Measurements from ENCODE around the gene DLGAP3. TPM values are rescaled to one million over a fixed set of nuclear protein-coding genes. Genes with fewer than 3 reads are reported as not detected.

DLGAP3 gene
- total and polyA plus RNA-seq, 12 donors, result 0.07 to 0.35 (median 0.13) TPM; not detected in 6

- peak overlapping the region in 4 of 10 donors; percentile 35 to 85 (median 84) for H3K27ac ChIP-seq
Observed at GRCh38 chr1:34833711-34834110, 95.7 kb downstream of the DLGAP3 start.

GRCh38 chr1:34831721-34832246 is 97.7 kb downstream of the DLGAP3 start:
- ATAC-seq, result no peak
- Histone ChIP-seq H3K4me3 (no peak overlapping the region), H3K27me3 (no peaks in the 10 kb centered on the region), H3K36me3 (peaks cover 0 to 9% (median 0%) of the 10 kb centered on the region in 9 donors), H3K27ac (peak overlapping the region in 6 of 10 donors; percentile 19 to 55 (median 40)), H3K4me1 (peaks cover 0 to 83% (median 21%) of the 10 kb centered on the region in 9 donors), H3K9me3 (no peaks in the 10 kb centered on the region)
- WGBS, 2 donors, result 77 to 78% methylated on average over 6 of the region's 6 CpGs
- TF ChIP-seq CTCF (IDR thresholded peaks at IDR 0.05), result no peak
- intact Hi-C loops (cut with DNase I), result no loop called here
- no peak for DNase-seq

More at GRCh38 chr1:34833711-34834110, 95.7 kb downstream of the DLGAP3 start:
- H3K4me3 ChIP-seq, result no peak overlapping the region
- 93 to 95% methylated on average over 1 of the region's 1 CpG for WGBS, 2 donors
- intact Hi-C loops (cut with DNase I), result no loop called here
- ATAC-seq (no peak), DNase-seq (no peak)
- H3K4me1 ChIP-seq, result peaks cover 0 to 84% (median 33%) of the 10 kb centered on the region in 9 donors
- H3K36me3 ChIP-seq, result peaks cover 0 to 9% (median 0%) of the 10 kb centered on the region in 9 donors
- TF ChIP-seq CTCF (IDR thresholded peaks at IDR 0.05), result no peak
- no peaks in the 10 kb centered on the region for H3K27me3 ChIP-seq
- H3K9me3 ChIP-seq, result no peaks in the 10 kb centered on the region

GRCh38 chr1:34829250-34829649 is 100.2 kb downstream of the DLGAP3 start:
- H3K4me1 ChIP-seq, result peaks cover 0 to 82% (median 15%) of the 10 kb centered on the region in 9 donors

GRCh38 chr1:34828611-34829010 is 100.8 kb downstream of the DLGAP3 start:
- intact Hi-C loops (cut with DNase I), result no loop called here
- Histone ChIP-seq H3K36me3 (peaks cover 0 to 9% (median 0%) of the 10 kb centered on the region in 9 donors), H3K4me3 (no peak overlapping the region), H3K27ac (peak overlapping the region in 2 of 10 donors; percentile 3 to 41), H3K9me3 (peaks cover 0 to 7% (median 0%) of the 10 kb centered on the region in 11 donors), H3K4me1 (peaks cover 0 to 76% (median 15%) of the 10 kb centered on the region in 9 donors), H3K27me3 (no peaks in the 10 kb centered on the region)
- WGBS, 2 donors, result 84% methylated on average over 2 of the region's 2 CpGs
- no peak for TF ChIP-seq CTCF (IDR thresholded peaks at IDR 0.05)
- ATAC-seq (no peak), DNase-seq (no peak)

More at GRCh38 chr1:34829250-34829649, 100.2 kb downstream of the DLGAP3 start:
- TF ChIP-seq CTCF (IDR thresholded peaks at IDR 0.05), result no peak
- ATAC-seq (peak in 1 of 8 donors; percentile 42), DNase-seq (no peak)
- WGBS, 2 donors, result 75 to 89% methylated on average over 3 of the region's 3 CpGs
- H3K27me3 ChIP-seq, result no peaks in the 10 kb centered on the region
- peaks cover 0 to 9% (median 0%) of the 10 kb centered on the region in 9 donors for H3K36me3 ChIP-seq
- intact Hi-C loops (cut with DNase I), result no loop called here
- H3K27ac ChIP-seq, result peak overlapping the region in 2 of 10 donors; percentile 22 to 41
- H3K4me3 ChIP-seq, result no peak overlapping the region
- H3K9me3 ChIP-seq, result peaks cover 0 to under 1% (median 0%) of the 10 kb centered on the region in 11 donors

Data from heart right ventricle (tissue), 16 donors.